ENCODE measurements around the gene PIAS1.
"Not testable (repeated sequence)": the region's sequence is repeated elsewhere in the genome, so short reads cannot be mapped to it uniquely, and the experiment has no call there.

The PIAS1 gene

DNA sequence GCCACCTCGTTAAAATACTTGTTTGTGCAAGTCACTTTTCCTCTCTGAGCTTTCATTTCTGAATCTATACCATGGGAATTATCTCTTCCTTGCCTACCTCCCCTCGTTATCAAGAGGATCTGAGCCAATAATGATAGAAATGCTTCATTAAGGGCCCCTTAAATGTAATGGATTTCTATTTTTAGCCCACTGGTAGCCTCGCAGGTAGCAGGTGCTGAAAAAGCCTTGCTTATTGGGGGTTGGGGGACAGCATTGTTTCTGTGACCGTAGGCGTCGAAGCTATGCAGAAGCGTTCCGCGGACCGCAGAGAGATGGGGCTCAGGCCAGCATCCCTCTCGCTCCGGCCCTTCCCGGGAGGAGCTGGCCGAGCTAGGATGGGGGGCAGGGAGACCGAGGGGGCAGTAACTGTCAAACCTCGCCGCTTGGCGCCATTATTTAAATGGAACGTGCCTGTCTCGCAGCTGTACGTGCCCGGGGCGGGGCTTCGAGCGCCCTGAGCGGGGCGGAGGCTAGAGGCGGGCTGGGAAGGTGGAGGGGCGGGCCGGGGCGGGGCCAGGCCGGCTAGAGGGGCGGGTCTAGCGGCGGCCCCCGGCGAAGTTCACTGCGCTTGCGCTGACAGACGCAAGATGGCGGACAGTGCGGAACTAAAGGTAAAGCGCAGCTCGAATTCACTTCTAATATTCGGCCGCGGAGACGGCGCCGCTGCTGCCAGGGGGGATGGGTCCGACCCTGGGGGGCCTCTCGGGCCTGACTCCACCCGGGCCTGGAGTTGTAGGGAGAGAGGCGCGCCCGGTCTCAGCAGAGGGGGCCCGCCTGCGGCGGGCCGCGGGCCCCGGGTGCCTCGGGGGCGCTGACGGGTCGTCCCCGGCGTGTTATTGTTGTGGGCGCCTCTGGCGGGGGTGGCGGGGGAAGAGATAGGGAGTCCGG is at the start of gene PIAS1:
Gene PIAS1, plus strand, starts transcription at position 615 of the 927 bp plus-strand sequence. Its CDS starts 12 bp downstream, at position 627.
- FAIRE-seq = no peak

DNA sequence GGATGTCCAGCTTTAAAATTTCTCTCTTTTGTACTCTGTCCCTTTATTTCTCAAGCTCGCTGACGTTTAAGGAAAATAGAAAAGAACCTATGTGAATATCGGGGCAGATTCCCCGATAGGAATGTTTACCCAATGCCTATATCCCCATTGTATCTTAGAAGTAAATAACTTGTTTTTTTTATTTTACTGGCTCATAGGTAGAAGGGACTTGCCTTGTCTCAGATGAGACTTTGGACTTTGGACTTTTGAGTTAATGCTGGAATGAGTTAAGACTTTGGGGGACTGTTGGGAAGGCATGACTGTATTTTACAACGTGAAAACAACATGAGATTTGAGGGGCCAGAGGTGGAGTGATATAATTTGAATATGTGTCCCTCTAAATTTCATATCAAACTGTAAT is 46.5 kb upstream of the PIAS1 start:
- FAIRE-seq = not testable (repeated sequence)

DNA sequence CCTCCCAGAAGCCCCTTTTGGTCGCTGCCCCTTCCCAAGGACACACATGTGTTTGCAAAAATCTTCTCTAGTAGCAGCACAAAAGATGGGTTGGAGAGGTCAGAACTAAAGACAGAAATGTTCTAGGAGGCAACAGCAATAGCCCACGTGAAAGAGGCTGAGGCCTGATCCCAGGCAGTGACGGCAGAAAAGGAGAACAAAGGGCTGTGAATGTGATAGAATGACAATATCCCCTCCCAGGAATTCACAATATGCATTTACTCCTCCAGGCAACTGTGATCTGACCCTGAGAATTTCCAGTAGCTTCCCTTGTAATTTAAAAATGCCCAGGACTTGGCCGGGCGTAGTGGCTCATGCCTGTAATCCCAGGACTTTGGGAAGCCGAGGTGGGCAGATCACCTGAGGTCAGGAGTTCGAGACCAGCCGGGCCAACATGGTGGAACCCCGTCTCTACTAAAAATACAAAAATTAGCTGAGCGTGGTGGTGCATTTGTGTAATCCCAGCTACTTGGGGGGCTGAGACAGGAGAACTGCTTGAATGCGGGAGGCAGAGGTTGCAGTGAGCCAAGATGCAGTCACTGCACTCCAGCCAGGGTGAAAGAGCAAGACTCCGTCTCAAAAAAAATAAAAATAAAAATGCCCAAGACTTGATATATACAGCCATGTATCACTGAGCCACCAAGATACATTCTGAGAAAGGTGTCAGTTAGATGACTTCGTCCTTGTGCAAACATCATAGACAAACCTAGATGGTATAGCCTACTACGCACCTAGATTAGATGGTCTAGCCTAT is 43.6 kb upstream of the PIAS1 start:
- no peak for FAIRE-seq

DNA sequence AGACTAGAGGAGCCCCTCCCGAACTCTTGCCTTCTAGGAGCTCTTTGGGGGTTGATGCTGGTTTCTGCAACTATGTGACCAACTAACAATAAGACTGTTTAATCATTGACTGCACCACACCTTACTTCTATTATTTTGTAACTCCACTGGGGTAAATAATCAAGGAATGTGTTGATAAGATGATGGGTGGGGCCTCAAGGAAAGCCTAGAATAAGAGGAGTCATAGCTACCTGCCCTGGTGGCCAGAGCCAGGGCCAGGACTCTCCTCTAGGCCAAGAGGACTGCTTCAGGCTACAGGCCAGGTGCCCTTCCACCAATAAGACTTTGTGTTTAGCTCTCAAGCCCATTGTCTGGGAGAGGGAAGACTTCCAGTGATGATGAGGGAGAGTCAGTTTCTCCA is 41.2 kb upstream of the PIAS1 start:
- FAIRE-seq = no peak

DNA sequence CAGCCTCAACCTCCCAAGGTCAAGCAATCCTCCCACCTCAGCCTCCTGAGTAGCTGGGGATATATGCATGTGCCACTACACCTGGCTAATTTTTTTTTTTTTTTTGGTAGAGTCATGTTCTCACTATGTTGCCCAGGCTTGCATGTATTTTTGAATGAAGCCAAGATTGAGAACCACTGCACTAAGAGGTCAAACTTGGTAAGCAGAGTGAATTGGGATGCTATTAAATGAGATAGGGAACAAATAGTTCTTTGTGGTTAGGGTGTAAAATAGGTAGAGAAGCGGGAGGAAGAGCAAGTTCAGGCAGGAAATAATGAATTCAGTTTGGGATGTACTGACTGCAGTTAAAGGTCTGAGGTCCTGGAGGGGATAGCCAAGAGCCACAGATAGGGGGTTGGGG is 39.9 kb upstream of the PIAS1 start:
- FAIRE-seq = no peak

DNA sequence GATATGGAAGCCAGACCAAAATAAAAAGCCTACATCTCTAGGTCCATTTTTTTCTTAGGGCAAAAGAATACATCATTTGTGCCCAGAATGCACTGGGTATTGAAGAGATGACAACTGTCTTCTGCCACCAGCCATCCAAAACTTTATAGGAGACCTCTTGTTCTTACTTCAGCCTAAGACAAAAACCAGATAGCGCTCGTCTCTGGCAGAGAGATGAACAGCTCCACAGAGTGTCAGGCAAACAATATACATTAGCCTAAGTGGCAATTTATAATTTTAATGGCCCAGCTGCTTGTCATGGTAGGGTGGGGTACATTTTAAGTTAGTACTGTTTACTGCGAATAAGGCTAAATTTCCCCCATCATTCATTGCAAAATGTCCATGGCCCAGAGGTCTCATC is 38.9 kb upstream of the PIAS1 start:
- no peak for FAIRE-seq

DNA sequence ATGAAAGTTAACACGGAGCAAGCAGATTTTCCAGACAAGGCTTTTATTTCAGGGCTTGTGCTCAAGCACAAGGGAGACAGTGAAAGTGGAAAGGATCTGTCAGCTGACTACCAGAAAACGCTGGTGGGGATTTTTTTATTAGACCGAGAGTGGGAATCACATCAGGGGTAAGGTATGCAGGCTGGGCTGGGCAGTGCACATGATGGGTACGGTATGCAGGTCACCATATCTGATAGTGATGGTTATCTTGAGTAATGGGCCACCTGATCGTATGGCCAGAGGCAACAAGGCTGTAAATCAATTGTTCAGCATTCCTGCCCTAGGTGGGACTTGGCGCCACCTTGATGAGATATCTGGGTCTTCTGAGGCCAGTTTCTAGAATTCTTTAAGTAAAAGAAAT is 36.9 kb upstream of the PIAS1 start:
- no peak for FAIRE-seq

DNA sequence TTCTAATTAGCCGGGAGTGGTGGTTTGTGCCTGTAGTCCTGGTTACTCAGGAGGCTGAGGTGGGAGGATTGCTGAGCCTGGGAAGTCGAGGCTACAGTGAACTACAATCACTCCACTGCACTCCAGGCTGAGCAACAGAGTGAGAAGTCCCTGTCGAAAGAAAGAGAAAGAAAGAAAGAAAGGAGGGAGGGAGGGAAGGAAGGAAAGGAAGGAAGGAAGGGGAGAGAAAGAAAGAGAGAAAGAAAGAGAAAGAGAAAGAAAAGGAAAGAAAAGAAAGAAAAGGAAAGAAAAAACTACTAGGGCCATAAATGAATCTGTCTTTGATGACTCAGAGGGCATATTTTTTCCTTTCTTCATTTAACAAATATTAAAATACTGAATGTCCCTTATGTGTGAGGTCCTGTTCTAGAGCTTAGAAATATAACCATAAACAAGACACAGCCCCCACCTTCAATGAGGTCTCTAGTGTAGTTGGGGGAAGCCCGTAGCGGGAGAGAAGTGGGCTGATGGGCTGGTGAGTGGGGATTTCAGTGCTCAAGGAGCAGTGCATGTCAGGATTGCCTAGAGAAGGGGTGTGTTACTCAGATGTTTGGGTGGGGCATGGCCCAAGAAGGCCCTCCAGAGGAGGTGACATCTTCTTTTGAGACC is 35.2 kb upstream of the PIAS1 start:
- no peak for FAIRE-seq

DNA sequence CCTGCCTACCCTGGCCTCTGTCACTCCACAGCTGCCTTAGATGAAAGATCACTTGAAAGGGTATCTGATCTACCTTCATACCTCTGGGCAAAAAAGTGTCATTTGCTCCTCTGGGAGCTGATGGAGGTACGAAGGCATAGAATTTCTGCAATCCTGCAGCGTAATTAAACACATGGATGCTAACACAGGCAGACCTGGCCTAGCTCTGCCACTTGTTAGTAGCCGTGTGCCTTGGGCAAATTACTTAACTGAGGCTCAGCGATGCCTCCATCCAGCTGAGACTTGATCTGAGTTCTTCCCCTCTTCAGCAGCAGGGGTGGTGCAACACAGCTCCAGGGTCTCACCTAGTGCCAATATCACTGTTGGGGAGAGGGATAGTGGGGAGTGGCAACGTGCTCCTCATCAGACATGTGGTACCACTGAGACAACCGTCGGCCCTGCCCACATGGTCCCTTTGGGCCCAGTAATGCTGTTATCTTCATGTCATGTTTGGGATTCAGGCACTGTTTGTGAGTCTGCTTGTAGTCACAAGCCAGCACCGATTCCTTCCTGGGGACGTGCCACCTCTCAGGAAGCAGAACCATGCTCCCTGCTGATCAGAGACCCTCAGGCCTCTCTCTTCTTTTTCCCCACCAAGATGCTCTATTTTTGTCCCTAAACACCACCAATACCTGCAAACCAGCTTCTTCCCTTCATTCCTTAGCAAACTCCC is 34.1 kb upstream of the PIAS1 start:
- FAIRE-seq = no peak

DNA sequence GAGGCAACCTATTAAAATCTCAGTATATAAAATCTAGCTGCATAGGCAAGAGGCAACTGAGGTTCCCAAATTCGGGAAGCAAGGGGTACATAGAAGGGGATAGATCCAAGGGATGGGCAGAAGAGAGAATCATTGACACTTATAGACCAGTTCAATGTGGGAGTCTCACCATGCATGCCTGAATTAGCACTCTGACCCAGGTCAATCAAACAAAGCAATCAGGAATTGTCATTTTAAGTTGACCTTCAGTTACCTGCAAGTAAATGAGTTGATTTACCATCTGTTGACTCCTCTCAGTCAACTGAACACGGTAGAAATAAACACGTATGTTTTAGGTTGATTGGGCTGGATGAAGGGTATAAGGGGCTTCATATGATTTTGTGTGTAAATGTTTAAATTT is 33.4 kb upstream of the PIAS1 start:
- FAIRE-seq = no peak

DNA sequence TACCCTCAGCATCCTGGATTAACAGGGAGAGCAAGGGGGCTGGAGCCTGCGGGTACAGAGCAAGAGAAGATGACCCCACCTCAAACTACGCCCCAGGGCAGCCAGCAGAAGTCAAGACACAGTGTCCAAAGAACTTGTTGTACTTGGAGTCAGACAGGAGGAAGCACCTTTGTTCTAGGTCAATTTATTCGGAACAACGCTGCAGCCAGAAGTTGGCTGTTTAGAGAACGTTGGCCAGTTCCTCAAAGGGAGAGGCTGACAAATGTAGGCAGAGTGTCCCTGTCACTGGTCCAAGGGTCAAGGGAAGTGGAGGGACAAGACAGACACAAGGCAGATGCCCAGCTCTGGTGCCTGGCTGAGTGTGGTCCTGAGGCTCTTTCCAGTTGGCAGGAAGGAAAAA is 32.1 kb upstream of the PIAS1 start:
- no peak for FAIRE-seq

DNA sequence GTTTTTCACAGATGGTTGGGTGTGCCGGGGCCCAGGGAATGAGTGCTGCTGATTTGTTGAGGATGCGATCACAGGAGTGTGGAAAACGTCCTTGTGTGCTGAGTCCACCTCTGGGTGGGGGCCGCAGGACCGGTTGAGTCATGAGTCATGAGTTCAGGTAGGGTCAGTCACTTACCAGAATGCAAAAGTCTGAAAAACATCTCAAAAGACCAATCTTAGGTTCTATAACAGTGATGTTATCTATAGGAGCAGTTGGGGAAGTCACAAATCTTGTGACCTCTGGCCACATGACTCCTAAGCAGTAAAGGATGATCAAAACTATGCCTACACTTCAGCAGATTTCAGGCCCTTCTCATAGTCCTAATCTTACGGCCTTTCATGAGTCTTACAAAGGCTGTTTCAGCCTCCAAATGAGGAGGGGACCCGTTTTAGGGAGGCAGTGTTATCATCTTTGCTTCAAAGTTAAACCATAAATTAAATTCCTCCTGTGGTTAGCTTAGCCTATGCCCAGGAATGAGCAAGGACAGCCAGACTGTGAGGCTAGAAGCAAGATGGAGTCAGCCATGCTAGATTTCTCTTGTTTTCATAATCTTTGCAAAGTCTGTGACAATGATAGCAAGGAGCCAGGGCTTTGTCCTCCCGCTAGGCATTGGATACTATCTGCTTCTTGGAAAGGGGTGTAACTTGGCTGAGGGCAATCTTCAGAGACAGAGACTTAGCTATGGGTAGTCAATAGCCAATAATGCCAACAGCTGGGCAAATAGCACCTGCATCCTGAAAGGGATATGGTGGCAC is 30.6 kb upstream of the PIAS1 start:
- FAIRE-seq = no peak

DNA sequence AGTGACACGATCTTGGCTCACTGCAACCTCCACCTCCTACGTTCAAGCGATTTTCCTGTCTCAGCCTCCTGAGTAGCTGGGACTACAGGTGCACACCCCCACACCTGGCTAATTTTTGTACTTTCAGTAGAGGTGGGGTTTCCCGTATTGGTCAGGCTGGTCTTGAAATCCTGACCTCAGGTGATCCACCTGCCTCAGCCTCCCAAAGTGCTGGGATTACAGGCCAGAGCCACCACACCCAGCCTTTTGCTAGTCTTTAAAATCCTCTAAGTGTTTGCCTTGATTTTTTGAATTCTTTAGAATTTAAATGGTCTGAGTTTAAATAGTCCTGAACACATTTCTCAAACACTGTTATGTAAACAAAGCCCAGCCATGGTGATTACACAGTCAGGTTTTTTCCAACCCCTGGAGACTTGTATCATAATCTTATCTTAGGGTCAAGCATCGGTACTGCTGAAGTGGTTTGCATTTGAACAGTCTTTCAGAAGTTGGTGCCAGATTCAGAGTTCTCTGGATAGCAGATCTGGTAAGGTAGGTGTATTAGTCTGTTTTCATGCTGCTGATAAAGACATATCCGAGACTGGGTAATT is 28.2 kb upstream of the PIAS1 start:
- no peak for FAIRE-seq

DNA sequence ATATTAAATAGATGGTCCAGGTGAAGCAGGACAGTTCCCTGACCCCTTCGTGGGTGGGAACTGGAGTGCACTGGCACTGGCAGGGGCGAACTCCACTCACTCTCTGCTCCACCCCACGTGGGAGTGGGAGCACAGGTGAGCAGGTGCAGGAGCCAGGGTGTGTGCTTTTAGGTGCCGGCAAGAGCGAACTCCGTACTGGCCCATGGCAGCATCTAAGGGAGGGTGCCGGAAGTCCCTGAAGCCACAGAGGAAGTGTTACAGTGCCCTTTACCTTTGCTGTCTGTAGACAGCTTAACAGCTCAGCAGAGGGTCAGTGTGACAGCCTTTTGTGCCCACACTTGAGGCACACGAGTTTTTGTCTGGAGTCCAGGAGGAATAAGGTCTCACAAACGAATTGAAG is 26.7 kb upstream of the PIAS1 start:
- no peak for FAIRE-seq

DNA sequence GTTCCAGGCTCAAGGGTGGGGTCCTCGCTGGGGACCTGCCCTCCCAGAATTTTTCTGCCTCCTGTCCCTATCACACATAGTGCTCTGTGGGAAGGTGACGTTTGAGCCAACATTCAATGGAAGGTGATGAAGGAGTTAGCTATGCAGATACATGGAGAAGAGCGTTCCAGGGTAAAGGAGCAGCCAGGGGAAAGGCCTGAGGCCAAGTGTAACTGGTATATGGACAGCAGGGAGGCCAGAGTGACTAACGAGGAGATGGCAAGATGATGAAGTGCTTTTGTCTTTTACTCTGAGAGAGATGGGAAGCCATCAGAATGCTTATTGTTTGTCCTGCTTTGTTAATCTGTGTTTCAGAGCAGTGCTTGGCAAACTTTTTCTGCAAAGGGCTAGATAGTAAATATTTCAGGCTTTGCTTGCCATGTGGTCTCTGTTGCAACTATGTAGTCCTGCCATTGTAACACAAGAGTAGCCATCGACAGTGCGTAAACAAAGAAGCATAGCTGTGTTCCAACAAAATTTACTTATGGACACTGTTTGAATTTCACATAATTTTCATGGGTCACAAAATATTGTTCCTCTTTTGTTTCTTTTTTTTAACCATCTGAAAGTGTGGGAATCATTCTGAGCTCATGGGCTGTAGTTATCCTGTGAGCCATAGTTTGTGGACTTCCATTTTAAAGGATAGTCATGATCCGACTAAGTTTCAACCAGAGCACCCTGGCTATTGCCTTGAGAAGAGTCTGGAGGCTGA is 25.8 kb upstream of the PIAS1 start:
- FAIRE-seq = no peak

DNA sequence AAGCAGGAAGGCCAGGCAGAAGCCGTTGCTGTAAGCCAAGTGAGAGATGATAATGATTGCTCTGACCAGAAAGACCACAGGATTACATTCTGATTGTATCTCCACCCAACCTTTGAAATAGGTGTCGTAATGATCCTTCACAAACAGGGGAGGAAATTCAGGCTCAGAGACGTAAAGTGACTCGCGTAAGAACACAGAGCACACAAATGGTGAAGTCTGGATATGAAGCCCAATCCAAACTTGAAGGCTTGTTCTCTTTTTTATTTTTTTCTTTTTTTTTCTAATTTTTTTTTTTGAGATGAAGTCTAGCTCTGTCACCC is 25.3 kb upstream of the PIAS1 start:
- FAIRE-seq = no peak

DNA sequence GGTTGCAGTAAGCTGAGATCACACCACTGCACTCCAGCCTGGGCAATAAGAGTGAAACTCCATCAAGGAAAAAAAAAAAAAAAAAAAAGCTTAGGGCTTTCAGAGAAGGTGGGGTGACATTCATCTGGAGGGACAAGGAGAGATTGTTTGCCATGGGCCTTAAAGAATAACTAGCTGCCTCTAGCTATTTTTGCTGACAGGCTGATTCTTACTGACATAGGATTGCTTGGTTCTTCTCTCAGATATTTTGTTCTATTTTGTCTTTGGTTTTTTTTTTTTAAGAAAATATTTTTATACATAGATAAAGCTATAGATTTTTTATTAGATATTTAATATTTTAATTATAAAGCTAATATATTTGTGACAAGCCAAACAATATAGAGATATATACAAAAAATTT is 24.2 kb upstream of the PIAS1 start:
- no peak for FAIRE-seq

DNA sequence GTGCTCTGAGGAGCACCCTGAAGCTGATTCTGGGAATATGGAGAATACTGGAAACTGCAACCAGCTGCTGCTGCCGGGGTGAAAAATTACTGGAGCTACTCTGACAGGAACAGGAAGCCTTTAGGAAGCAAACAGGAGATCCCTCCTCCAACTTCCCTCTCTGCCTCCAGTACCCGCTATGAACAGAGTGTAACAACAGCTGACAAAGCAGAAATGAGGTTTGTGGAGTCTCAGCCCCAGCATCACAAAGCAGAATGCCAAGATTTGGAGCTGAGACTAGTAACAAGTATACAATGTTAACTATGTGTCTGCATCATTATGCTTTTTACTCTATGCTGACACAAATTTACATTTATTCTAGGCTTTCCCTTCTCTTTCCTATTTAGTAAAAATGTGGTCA is 22.7 kb upstream of the PIAS1 start:
- FAIRE-seq = no peak

DNA sequence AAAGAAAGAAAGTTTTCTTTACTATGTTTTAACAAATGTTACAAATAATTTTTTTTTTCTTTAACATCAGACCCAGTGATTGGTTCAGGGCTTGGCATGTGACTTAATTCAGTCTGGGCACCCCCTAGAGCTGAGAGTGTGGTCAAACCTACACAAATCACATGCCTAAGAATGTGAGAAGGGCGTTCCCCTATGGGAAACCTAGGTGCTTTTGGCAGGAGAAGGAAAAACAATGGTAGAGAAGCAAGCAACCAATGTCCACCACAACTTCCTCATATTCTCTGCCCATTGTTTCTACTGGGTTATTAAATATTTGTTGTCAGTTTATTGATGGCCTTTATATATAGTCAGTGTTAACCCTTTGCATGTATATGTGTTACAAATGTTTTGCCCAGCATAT is 21.4 kb upstream of the PIAS1 start:
- no peak for FAIRE-seq

DNA sequence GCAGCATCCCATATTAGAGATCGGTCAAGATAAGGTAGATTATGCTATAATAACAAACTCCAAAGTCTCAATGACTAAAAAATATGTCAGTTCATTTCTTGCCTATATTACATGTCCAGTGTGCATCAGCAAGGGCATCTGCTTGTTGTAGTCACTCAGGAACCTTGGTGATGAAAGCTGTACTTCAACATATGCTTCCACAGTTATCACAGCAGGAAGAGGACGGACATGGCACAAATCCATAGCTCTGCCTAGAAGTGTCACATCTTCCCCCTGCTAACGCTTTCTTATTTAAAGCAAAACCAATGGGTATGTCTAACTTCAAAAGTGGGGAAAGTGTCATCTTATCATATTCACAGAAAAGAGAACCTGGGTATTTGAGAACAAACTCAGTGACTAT is 20.0 kb upstream of the PIAS1 start:
- no peak for FAIRE-seq

DNA sequence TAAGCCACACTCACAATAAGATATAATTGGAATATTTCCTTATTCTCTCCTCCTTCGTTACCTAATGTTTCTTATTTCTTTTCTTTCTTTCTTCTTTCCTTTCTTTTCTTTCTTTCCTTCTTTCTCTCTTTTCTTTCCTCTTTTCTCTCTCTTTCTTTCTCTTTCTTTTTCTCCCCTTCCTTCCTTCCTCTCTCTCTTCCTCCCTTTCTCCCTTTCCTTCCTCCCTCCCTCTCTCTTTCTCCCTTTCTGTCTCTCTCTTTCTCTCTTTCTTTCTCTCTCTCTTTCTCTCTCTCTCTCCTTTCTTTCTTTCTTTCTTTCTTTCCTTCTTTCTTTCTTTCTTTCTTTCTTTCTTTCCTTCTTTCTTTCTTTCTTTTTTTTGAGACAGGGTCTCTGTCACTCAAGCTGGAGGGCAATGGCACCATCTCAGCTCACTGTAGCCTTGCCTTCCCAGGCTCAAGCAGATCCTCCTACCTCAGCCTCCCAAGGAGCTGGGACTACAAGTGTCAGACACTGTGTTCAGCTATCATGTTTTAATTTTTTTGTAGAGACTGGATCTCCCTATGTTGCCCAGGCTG is 19.3 kb upstream of the PIAS1 start:
- no peak for FAIRE-seq

Data from TTC549 (cell line).